Fibroblast of gingiva (primary cell): ENCODE data around the gene TMEM178B.
"Not testable (repeated sequence)": the region's sequence is repeated elsewhere in the genome, so short reads cannot be mapped to it uniquely, and the experiment has no call there.

ENCODE experiments used
- DNase-seq: peaks from one replicate; pipeline ENCODE4 v3.0.0-alpha.2; 2011; ENCODE audit warnings: low read depth

The TMEM178B gene

DNA sequence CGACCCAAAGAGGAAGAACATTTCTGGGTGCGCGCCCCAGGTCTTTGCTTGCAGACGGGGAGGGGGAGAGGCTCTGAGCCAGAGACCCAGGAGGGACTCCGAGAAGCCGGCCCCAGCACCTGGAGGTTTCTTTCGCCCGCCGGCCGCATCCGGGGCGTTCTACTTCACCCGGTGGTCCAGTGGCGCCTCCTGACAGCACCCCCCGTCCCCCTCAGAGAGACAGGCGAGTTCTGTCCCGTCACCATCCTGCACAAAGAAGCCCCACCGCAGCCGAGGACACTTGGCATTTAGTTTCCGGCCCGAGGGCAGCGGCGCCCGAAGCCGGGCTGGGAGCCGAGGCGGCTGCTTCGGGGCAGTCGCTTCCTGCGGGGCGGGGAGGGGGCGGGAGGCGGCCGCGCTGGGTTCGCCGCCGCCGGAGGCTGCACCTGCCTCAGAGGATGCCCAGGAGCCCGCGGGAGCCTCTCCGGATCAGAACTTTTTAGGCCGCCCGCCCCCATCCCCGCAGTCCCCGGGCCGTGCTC is at the start of gene TMEM178B:
Gene TMEM178B, plus strand, starts transcription at position 424 of the 521 bp plus-strand sequence.
- no peak for DNase-seq

DNA sequence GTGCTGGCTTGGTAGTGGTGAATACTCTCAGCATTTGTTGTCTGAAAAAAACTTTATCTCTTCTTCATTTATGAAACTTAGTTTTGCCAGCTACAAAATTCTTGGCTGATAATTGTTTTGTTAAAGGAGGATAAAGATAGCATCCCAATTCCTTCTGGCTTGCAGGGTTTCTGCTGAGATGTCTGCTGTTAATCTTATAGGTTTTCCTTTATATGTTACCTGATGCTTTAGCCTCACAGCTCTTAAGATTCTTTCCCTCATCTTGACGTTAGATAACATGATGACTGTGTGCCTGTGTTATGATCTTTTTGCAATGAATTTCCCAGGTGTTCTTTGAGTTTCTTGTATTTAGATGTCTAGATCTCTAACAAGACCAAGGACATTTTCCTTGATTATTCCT is 49.2 kb upstream of the TMEM178B start:
- no peak for DNase-seq

DNA sequence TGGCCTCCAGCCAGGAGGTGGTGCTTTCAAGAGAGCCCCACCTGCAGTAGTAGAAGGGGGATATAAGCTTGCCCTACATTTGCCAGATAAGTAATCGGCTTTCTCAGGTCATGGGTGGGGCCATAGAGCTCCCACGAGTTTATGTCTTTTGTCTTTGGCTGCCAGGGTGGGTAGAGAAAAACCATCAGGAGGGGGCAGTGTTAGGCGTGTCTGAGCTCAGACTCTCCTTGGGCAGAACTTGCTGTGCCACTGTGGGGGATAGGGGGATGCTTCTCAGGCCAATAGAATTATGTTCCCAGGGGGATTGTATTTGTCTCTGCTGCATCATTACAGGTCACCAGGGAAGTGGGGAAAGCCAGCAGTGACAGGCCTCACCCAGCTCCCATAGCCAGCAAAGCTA is 46.8 kb upstream of the TMEM178B start:
- no peak for DNase-seq

DNA sequence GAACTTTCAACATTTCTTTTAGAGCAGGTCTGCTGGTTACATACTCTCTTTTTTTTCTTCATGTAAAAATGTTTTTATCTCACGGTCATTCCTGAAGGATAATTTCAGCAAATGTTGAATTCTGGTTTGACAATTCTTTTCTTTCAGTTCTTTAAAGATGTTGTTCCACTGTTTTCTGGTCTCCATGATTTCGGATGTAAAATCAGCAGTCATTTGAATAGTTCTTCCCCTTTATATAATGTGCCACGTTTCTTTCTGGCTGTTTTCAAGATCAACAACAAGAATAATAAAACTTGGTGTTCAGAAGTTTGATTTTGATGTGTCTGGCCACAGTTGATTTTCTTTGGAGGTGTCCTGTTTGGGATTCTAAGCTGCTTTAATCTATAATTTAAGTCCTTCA is 45.1 kb upstream of the TMEM178B start:
- DNase-seq: no peak

DNA sequence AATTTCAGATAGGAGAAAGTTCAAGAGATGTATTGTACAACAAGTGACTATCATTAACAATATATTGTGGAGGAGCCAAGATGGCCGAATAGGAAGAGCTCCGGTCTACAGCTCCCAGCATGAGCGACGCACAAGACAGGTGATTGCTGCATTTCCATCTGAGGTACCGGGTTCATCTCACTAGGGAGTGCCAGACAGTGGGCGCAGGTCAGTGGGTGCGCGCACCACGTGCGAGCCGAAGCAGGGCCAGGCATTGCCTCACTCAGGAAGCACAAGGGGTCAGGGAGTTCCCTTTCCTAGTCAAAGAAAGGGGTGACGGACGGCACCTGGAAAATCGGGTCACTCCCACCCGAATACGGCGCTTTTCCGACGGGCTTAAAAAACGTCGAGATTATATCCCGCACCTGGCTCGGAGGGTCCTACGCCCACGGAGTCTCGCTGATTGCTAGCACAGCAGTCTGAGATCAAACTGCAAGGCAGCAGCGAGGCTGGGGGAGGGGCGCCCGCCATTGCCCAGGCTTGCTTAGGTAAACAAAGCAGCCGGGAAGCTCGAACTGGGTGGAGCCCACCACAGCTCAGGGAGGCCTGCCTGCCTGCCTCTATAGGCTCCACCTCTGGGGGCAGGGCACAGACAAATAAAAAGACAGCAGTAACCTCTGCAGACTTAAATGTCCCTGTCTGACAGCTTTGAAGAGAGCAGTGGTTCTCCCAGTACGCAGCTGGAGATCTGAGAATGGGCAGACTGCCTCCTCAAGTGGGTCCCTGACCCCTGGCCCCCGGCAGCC is 41.1 kb upstream of the TMEM178B start:
- not testable (repeated sequence) for DNase-seq

DNA sequence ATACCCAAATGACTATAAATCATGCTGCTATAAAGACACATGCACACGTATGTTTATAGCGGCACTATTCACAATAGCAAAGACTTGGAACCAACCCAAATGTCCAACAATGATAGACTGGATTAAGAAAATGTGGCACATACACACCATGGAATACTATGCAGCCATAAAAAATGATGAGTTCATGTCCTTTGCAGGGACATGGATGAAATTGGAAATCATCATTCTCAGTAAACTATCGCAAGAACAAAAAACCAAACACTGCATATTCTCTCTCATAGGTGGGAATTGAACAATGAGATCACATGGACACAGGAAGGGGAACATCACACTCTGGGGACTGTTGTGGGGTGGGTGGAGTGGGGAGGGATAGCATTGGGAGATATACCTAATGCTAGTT is 35.8 kb upstream of the TMEM178B start:
- DNase-seq: not testable (repeated sequence)

DNA sequence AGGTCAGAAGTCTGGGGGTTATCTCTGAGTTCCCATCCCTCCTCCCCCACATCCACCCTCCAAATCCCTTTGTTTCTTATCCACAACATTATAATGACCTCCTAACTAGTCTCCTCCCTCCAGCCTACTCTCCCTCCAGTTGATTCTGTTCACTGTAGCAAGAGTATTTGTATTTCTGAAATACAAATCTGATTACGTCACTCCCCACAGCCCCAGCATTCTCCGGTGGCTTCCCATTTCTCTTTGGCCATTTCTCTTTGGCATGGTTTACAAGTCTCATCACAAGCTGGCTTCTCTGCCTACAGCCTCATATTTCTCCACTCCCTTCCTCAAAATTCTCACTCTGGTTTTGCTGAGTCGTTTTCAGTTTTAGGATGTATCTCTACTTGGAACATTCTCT is 34.5 kb upstream of the TMEM178B start:
- DNase-seq: no peak

DNA sequence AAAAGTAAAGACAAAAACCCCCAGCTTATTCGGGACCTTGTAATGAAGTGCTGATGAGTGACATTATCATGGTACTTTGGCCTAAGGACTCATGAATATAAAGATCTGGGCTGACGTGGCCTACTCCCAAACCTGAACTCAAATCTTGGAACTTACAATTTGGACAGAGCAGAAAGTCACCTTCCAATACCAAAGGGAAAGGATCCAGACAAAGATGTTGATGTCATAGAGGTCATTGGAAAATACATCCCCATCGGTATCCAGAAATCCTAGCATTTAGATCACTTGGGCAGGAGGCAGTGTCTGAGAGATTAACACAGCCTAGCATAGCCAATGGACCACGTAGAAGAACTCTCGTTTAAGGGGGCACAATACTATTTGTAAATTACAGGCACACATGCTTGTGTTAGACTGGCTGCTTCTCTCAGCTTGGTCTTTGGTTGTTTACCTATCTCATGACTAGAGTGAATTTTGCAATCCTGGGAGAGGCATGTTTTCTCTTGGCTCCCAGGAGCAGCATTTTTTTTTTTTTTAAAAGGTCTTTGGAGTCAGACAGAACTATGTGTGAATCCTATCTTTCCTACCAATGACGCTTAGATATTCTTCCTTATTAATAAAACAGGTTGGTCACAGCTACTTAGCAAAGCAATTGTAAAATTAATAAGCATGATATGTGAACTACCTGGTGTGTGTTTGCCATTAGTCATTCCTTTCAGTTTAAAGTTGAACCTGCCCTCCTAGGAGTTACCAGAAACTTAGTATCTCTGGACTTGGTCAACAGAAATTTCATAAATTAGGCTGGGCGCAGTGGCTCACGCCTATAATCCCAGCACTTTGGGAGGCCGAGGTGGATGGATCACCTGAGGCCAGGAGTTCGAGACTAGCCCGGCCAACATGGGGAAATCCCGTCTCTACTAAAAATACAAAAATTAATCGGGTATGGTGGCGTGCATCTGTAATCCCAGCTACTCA is 31.4 kb upstream of the TMEM178B start:
- DNase-seq: no peak

DNA sequence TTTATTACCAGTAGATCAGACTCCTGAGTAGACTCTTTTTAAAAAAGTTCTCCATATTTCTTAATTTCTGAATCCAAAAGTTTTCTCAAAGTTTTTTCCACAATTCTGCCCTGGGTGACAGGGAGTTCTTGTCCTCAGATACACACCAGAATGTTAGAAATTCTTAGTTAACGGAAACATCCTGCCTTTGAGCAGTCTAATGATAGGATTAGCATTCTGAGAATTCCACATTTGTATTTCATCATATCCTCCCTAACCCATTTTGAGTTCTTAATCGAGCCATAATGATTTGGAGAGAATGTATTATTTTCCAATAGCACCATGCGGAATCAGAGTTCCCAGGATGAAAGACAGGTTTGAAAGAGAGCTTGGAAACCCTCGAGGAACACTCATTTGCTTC is 30.2 kb upstream of the TMEM178B start:
- DNase-seq: no peak

DNA sequence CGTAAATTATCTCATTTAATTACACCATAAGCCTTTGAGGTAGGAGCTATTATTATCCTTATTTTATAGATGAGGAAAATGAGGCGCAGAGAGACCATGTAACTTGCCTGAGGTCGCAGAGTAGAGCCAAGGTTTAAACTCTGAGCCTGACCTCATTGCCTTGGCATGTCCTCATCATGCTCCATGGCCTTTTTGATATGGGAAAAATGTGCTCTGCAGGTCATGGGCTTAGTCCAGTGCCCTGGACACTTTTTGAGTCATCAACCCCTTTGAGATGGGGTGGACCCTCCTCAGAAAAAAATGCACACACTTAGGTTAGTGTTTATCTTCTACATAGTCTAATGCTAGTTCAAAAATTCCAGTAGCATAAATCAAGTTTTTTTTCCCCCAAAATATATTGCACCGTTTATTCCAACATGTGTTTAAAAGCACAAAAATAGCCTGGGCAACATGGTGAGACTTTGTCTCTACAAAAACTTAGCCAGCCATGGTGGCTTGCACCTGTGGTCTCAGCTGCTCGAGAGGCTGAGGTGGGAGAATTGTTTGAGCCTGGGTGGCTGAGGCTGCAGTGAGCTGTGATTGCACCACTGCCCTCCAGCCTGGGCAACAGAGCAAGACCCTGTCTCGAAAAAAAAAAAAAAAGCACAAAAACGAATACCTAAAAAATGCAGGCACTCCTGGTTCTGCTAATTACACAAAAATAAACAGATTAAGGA is 28.6 kb upstream of the TMEM178B start:
- no peak for DNase-seq

DNA sequence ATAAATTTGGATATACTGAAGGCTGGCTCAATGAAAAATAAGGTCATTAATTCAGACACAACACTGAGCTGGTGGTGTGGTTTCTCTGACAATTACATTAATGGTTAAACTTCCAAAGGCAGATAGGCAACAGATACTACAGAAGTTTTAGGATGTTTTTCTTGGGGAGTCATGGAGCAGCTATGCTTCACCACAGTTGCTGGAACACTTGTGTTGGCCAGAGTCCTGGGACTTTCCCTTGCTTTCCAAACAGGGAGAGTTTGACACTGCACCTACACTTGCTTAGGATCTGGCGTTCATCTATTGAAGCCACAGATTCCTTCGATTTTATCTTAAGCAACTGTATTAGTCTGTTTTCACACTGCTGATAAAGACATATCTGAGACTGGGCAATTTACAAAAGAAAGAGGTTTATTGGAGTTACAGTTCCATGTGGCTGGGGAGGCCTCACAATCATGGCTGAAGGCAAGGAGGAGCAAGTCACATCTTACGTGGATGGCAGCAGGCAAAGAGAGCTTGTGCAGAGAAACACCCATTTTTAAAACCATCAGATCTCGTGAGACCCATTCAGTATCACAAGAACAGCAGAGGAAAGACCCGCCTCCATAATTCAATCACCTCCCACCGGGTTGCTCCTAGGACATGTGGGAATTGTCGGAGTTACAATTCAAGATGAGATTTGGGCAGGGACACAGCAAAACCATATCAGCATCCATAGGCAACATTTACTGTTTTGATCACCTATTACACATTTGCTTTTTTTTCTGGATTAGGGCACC is 27.8 kb upstream of the TMEM178B start:
- DNase-seq: peak; percentile 17

DNA sequence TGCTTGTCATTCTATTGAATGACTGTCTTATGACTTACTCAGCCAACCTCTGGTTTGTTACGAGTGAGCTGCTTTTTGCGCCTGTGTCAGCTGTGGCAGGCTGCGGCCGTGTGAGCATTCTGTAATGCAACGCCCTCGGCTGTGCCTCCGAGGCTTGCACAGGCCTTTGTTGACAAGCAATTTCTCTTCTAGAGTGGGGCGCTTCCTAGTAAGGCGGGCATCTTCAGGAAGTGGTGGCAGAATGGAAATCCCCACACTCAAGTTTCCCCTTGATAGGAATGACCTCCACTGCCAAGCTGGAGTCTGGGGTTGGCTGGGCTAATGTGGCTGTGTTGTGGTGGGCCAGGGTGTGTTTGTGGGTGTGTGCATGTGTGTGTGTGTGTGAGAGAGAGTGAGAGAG is 20.2 kb upstream of the TMEM178B start:
- no peak for DNase-seq

DNA sequence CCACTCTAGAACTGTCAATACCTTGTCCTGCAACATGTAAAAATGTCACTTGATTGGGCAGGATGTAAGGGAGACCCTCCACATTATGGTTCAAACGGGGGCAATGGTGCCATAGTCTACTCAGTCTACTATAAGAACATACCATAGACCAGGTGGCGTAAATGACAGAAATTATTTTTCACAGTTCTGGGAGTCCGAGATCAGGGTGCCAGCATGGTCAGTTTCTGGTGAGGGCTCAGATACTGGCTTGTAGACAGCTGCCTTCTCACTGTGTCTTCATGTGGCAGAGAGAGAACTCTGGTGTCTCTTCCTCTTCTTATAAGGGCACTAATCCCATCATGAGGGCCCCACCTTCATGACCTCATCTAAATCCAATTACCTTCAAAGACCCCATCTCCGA is 18.7 kb upstream of the TMEM178B start:
- no peak for DNase-seq

DNA sequence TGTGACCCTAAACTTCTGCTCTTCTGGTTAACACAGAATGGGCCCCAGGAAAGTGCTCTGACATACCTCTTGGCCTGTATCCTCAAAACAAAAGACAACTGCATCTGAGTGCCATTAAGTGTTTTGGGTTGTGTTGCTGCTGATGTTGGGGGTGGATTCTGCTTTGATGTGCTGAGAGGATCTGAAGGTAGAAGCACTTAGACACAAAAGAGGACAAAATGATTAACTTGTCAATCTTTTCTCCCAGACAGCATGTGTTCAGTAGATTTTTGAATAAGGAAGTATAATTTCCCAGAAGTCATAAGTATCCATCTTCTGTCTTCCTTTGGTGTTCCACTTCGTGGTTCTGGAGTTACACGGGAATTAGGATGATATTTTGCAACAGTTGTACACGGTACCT is 16.1 kb upstream of the TMEM178B start:
- DNase-seq: no peak

DNA sequence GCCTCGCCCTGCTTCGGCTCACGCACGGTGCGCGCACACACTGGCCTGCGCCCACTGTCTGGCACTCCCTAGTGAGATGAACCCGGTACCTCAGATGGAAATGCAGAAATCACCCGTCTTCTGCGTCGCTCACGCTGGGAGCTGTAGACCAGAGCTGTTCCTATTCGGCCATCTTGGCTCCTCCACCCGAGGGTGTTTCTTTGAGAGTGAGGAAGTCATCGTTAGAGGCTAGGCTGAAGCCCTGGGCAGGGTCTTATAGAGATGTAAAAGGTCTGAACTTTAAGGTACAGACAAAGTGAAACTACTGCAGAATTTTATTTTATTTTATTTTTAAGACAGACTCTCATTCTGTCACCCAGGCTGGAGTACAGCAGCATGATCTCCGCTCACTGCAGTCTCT is 6.0 kb upstream of the TMEM178B start:
- not testable (repeated sequence) for DNase-seq

DNA sequence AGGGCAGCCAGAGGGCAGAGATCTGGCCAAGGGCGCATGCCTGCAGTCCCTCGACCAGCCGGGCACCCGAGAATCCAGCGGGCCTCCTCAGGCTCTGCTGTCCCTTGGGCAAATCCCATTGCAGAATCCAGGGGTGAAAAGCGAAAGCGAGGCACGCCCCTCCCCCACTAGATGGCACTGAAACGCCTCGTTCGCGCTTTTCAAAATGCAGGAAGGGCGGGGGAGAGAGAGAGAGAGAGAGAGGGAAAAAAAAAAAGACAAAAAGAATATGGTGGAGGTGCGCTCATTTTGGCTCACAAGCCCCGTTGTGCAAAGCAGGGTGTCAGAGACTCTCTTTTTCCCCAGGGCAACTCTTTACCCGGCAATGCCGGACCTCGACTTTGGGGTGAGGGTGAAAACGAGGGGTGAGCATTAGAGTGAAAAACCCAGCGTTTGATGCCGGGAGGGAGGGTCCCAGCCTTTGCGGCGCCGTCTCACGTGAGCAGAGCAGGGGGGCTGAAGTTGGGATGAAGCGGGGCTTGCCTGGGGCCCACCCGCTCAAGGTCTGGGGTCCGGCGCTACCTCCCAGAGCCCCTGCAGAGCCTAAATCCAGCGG is 2.5 kb upstream of the TMEM178B start:
- peak; percentile 3 for DNase-seq

DNA sequence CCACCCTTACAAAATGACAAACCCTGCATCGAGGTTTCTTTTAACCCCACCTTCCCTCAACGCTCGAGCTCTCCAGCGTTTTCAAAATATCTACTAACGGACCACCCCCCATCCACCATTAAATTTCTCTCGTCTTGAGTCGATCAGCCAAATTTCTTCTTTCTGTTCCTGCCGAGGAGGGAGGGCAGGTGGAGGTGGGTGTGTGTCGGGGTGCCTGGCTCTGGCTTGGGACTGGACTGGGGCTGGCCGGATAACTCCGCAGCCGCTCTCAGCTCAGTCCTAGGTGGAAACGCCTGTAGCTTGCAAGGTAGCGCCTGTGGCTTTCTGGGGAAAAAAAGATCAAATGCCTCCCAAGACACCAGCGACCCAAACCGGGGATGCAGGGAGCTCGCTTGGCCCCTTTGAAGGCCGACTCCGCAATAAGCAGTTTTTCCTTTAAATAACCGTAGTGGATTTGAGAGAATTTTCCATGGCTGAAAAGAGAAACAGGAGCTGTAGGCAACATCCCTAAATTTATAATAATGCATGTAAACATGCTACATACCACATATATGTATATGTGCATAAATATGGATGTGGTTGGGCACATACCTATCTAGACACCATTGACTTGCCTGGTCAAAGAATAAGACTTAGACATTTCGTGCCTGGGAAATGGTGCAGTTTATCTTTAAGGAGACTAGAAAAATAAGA is 1.9 kb upstream of the TMEM178B start:
- no peak for DNase-seq

DNA sequence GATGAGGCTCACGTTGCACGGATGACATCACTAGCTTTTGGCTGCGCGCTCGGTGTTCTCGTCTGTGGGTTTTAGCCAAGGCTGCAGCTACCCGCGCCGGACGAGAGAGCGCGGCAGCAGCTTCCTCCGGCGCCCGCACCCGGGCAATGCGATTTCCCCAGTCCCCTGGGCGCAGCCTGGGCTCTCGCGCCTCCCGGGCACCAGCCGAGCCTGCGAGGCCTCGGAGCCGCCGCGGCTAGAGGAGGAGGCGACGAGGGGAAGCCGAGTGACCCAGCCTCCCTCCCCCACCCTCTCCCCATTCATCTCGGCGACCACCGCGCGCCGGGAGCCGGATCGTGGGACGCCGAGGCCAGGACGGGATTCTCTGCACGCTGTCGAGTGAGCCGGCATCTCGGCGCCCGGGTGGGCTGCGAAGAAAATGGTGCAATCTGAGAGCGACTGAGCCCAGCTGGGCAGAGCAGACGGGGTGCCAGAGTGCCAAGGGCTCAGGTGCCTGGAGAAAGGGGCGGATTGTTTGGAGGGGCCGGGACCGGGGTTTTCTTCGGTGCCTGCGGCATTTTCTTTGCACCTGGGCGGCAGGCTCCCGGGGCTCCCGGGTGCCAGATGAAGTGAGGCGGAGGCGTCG is 1.2 kb upstream of the TMEM178B start:
- DNase-seq: peak; percentile 68

DNA sequence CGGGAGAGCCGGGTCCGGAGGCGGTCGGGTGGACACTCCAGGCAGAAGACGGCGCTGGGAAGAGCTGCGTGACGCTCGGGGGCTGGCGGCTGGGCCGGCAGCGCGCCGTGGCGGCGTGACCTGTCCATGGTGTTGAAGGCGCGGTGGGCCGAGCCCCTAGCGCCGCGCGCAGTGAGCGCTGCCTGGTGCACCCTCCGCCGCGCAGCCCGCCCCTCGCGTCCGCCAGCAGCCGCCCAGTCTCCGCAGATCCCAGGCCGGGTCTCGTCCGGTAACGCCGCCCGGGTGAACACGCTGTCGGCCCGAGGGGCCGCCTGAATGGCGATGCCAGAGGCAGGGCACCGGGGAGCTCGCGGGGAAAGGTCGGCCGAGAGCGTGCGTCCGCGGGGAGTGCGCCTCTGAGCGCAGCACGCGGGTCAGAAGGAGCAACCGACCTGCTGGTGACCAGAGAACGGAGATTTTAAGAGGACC is 657 bp upstream of the TMEM178B start:
- DNase-seq: peak; percentile 15
